NCI-H82 (cell line): ENCODE data around the gene ROPN1L.
A peak's percentile ranks its signal among the peaks of the same experiment; 100 is the strongest.

ENCODE experiments used
- DNase-seq: peaks from one replicate; lab custom pipeline; 2025; lab: John Stamatoyannopoulos, UW

Gene ROPN1L

DNA sequence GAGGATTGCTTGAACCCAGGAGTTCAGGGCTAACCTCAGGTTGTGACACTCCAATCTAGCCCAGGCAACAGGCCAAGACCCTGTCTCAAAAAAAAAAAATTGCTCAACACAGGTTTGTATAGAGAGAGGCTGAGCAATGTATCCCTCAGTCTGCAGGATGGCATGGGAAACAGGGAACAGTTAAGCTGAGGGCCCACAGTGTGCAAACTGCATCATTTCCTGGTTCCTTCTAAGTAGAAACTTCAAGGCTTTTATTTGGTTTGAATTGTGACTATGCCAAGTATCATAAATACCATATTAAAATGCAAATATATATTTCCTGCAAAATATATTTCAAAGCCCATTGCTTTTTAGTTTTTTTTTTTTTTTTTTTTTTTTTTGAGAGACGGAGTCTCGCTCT lies 13.7 kb upstream of the ROPN1L start:
- DNase-seq: no peak

DNA sequence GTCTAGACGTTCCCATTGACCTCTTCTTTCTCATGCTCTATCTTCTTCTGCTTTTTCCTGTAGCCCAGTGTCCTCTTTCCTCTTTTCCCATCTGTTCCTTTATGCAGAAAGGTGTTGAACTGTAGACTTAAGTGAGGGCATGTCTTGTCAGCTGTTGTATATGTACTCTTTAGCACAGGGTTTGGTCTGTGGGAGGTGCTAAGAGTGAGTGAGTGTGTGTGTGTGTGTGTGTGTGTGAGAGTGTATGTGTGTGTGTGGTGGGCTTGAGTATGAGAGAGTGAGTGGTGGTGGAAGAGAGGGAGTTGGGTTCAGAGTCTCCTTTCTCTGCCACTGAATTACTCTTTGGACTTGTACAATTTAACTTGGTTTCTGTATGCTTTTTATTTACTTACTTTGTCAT lies 10.3 kb upstream of the ROPN1L start:
- DNase-seq: peak; percentile 28

DNA sequence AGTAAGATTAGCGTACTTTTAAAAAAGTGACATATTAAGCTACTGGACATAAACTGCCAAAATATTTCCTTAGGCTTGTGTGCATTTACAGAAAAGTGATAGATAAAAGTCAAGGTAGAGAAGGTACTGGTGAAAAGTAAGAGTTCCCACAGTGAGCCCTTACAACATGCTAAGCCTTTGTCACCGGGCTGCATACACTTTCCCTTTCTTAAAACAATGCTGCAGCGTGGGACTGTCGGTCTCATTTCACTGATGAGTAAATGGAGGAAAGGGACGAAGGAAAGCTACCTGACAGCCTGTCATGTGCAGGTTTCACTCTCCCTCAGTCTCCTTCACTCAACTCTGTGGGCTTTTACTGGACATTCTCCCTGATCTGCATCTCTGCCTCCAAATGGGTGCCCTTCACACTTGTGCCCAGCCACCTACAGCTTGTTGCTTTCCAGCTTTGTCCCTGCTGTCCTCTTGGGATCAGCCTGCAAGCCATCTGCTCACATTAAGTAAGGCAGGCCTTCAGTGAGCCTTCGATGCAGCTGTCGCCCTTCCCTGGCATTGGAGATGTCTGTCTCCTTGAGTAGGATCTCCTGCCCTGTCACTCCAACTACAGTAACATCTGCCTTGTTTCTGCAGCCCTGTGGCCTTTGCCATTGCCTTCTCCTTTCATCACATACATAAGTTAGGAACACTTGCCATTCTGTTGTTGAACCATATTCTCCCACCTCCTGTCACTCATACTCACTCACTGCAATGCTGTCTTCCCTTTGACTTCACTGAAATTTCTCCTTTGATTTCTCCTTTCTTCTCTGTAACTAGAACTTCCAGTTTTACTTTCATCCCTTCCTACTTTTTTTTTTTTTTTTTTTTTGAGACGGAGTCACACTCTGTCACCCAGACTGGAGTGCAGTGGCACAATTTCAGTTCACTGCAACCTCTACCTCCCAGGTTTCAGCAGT lies 9.3 kb upstream of the ROPN1L start:
- peak; percentile 96 for DNase-seq

DNA sequence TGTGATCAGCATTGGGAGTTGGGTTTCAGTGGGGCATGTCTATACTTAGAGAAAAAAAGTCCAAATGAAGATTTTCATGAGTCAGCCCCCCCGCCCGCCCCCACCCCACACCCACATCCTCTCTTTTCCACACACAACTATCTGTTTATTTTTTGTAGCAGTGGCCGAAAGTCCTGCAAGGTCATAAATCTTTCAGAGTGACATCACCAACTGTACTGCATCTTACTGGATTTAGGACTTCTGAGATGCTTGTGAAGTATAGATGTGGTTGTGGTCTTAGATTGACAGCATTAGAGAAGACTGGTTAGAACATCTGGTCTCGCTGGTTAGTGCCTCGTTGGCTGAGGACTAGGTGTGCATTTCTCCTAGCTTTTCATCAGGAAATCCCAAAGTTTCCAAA lies 7.3 kb upstream of the ROPN1L start:
- no peak for DNase-seq

DNA sequence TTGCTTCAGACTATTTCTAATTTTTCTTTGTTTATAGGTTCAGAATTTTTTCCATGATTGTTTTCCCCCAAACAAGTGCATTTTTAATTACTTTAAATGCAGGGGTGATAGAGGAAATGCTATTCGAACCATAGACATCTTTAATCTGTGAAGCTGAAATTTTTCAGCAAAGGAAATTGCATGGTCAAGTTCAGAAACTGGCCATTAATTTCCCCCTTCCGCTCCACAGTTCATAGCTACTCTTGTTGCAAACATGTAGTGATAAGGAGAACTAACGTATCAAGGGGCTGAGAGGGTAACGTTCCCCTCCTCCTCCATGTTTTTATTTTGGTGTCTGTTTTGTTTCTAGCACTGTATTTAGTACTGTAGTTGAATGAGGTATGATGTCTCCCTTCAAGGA lies 3.4 kb upstream of the ROPN1L start:
- no peak for DNase-seq

DNA sequence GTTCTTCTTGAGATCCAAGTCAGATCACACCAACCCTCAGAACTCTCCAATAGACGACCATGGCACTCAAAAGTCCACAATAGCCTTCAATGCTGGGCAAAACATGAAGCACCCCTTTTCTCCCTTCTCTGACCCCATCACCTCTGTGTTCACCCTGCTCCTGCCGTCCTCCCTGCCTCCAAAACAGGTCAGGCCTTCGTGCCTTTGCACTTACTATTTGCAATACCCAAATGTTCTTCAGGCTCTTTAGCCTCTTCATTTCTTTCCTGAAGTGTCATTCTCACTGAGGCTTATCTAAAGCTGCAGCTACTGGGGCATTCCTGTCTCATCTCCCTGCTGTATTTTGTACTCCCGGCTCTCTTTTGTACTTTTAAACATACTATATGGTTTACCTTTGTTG lies 2.0 kb upstream of the ROPN1L start:
- DNase-seq: no peak

DNA sequence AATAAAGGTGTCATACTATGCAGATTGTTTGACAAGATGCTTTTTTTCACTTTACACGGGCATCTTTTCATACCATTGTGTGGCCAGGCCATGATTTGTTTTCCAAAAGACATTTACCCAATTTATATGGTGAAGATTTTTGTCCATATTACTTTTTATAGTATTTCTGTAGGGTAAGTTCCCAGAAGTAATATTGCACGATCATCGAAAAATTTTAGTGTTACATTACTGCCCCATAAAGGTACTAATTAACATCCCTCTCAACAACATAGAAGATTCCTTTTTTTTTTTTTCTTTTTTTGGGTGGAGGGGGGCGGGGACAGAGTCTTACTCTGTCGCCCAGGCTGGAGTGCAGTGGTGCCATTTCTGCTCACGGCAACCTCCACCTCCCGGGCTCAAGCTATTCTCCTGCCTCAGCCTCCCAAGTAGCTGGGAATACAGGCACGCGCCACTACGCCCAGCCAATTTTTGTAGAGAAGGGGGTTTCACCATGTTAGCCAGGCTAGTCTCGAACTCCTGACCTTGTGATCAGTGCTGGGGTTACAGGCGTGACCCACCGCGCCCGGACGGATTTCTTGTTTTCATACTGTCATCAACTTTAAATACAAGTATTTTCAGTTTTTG lies 1.2 kb upstream of the ROPN1L start:
- no peak for DNase-seq

DNA sequence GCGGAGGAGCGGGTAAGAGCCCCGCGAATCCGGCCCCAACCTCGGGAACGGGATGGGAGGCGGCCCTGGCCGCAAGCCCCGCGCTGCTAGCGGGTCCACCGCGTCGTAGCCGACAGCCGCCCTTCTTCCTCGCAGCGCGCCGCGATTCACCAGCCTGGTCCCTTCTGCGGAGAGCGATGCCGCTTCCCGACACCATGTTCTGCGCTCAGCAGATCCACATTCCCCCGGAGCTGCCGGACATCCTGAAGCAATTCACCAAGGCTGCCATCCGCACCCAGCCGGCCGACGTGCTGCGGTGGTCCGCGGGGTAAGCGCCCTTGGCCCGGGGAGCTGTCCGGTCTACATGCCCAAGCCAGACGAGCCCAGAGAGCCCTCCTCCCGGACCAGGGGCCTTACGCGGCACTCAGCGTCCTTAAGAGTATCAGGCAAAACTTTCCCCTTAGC lies 335 bp downstream of the ROPN1L start:
- DNase-seq: peak; percentile 66

DNA sequence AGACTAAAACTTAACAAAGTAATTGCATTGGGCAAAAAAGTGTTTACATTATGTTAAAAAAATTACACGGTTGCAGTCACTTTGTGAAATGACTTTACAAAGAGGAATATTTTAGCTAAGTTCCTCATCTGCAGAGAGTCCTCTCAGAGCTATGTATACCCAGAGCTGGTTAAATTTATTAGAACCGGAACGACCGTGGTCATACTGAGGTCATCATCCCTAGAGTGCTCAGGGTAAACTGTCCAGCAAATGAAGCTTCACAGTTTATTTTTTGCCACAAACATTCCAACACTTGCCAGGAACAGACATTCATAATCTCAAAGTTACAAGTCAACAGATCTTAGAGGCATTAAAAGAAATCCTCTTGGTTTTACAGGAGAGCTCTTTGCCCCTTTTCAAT lies 897 bp downstream of the ROPN1L start:
- DNase-seq: no peak

DNA sequence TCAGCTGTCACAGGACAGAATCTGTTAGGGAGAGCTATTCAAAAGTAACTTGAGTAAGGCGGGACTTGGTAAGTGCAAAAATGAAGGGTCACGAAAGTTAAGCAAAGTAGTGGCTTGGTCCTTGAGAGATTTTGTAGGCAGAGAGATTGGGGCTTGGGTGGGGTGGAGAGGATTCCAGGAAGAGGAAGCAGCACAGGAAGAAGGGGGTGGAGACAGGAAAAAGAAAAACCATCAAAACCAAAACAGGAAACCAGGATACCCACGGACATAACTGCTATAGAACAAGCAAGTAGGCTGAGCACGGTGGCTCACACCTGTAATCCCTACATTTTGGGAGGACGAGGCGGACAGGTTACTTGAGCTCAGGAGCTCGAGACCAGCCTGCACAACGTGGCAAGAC lies 3.7 kb downstream of the ROPN1L start:
- DNase-seq: no peak

DNA sequence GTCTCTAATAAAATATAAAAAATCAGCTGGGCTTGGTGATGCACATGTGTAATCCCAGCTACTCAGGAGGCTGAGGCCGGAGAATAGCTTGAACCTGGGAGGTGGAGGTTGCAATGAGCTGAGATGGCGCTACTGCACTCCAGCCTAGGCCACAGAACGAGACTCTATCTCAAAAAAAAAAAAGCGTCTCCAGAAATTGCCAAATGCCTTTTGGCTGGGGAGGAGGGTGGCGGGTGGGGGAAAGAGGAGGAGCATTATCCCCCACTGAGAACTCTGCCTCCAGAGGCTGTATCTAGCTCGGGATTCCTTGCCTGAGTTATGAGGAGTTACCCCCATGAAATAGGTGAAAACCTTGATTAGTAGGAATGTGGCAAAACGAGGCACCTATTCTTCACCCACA lies 4.8 kb downstream of the ROPN1L start:
- DNase-seq: no peak

DNA sequence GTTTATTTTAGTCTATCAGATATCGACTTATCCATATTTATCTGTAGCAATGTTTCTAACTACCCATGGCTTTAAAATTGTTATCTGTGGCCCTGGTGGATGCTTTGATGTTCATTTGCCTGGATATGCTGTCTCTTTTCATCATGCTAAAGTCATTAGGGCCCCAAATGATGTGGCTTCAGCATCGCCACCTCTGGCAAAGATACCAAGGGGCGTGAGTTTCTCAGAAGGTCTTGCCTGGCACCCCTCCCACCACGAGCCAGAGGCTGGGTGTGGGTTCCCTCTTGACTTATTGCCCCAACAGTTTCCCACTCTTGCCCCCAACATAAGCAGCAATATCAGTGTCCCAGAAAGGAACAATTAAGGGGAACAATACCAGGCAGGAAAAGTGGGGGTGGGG lies 5.4 kb downstream of the ROPN1L start:
- DNase-seq: no peak

DNA sequence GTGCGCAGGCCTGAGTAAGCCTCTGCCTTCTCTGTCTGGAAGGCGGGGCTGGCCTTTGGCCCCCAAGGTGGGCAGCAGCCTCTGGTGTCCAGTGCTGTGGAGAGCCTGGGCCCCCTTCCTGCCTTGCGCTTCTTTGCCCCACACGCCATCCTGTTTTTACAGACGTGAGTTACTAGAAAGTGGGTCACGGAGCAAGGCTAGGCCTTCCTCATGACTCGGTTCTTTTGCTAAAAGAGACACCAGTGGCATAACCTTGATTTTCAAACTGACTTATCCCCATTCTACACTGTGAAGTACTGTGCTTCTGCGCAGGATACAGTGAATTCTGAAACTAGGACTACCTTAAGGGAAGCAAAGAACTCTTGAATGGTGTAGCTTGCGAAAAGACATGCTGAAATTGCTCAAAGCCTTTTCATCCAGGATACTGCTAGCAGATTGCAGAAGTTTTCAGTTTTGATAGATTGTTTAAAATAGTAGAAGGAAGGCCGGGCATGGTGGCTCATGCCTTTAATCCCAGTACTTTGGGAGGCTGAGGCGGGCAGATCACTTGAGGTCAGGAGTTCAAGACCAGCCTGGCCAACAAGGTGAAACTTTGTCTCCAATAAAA lies 7.2 kb downstream of the ROPN1L start:
- DNase-seq: no peak

DNA sequence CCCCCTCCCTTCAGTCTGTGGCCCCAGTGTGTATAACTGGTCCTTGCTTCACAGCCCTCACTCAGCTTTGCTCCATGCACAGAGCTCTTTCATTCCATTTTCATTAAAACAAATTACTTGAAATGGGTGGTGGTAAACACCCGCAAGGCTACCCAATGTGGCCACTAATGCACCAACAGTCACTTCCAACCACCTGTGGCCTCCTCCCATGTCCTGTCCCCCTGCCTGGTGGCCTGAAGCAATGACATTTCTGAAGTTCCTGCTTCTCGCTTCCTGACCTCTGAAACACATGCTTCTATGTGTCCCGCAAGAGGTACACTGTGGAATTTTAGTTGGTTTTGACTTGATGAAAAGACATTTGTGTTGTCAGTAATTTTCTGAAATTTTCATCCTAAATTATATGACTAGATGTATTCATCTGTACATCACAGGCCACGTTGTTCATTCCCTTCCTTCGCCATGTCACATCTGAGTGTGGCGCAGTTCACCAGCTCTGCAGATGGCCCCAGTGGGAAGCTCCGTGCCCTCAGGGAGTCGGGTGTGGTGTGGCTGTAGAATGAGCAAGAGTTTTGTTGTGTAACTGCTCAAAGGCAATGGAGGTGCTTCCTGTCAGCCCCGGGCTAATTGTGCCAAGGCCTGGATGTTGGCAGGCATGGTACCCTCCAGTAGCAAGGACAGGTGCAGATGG lies 9.6 kb downstream of the ROPN1L start:
- no peak for DNase-seq

DNA sequence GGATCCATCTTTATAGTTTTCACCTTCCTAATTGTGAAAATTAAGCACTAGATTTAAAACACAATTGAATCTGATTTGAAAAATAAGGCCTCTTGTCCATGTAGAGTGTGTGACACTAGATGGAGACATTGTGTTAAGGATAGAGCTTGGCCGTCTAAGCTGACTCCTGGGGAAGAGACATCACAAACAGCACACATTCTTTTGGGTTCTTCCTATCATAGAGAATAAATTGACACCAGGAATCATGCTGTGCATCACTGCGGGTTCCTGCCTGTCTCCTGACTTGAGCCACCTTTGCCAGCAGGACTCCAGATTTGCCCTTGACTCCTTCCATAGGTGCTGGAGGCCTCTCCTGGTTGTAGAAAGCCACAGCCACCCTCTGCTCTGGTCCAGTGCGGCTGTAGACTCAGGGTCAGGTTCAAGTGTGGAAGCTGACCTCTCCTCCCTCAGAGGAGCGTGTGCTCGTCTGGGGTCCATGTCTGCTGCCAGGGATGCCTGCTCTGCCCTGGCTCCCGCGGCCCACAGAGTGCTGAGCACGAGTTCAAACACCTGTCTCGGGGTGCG lies 11.2 kb downstream of the ROPN1L start:
- peak; percentile 84 for DNase-seq

DNA sequence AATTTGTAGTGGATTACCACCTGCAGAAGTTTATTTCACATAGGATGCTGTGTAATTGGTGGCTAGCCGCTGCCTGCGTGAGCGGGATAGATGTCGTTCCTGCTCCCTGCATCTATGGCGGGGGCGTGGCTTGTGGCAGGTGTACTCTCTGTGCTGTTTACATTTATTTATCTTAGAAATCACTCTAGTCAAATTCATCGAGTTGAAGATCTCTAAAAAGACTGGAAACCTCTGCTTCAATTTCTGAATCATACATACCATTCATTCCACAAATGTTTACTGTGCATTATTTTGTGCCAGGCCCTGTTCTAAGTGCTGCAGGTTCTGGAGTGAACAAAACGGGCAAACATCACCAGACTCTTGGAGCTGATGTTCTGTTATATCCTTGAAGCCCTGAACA lies 11.9 kb downstream of the ROPN1L start:
- no peak for DNase-seq

DNA sequence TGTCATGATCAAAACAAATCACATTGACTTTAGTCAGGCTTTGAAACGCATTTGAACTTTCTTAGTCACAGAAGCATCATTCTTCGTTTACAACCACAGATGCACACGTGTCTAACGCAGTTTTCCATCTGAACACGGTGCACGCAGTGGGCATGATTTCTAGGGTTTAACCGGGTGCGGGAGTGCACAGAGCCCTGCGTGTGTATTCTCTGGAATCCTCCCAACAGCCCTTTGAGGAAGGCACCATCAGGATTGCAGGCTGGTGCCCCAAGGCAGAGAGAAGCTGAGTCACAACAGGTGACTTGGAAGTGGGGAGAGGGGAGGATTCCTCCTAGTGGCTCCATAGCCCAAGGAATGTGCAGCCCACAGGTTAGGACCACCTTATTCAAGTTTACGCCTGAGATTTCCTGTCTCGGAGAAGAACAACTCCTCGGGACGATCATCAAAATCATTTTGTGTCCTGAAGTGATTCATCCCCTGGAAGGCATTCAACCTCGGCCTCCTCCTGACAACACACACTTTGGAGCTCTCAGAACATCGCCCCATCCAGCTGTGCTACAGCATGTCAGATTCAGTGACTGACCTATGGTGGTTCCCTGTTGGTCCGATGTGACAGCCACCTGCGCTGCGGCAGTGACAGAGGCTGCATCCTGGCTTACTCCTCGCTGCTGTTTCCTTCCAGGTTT lies 13.1 kb downstream of the ROPN1L start:
- DNase-seq: no peak

DNA sequence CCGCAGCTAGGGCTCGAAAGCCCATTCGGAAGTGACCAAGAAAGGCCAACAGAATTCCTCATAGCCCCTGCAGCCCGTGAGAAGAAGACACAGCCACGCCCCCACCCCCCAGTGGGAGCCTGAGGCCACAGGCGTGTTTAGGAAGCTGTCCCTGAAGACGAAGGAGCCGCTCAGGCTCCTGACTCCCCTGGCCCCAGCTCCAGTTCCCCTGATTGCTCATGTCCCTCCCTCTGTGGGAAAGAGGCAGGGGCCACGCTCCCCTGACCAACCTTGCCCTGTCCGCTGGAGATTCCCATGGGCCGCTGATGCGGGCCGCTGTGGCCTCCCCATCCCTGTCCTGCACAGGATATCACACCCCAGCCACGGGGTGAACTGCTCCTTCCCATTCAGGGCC lies 13.6 kb downstream of the ROPN1L start:
- no peak for DNase-seq

DNA sequence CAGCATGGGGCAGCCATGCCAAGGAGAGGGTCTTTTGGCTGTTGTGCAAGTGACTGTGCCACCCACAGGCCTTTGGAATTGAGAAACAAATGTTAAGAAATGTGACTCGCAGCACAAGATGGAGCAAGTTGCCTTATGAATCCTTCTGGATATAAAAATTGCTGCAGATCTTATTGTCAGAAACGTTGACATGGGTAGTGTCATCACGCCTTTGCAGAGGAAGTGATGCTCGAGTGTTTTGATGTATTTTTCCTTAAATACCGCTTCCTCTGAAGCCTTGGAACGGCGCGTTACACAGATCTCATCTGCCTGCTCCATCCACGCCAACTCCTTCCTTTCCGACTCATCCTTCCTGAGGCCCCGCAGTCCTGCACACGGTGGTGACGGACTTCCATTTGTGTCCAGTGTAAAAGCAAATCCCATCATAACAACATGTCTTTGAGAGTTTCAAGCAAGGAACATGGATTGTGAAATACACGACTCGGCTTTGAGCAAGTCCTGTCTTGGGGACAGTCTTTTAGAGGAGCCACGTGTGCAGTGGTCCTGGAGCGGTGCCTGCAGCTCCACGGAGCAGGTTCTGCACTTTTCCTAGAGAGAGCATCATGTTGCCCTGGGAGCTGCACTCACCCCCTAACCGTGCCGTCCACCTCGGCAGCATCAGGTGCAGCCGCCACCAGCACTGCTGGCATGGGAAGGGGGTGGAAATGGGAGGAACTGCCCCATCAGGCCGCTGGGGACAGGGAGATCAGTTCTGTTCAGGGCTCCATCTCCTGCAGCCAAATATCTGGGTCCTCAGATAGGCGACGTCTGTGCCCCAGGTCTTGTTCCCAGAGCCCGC lies 15.1 kb downstream of the ROPN1L start:
- DNase-seq: no peak

DNA sequence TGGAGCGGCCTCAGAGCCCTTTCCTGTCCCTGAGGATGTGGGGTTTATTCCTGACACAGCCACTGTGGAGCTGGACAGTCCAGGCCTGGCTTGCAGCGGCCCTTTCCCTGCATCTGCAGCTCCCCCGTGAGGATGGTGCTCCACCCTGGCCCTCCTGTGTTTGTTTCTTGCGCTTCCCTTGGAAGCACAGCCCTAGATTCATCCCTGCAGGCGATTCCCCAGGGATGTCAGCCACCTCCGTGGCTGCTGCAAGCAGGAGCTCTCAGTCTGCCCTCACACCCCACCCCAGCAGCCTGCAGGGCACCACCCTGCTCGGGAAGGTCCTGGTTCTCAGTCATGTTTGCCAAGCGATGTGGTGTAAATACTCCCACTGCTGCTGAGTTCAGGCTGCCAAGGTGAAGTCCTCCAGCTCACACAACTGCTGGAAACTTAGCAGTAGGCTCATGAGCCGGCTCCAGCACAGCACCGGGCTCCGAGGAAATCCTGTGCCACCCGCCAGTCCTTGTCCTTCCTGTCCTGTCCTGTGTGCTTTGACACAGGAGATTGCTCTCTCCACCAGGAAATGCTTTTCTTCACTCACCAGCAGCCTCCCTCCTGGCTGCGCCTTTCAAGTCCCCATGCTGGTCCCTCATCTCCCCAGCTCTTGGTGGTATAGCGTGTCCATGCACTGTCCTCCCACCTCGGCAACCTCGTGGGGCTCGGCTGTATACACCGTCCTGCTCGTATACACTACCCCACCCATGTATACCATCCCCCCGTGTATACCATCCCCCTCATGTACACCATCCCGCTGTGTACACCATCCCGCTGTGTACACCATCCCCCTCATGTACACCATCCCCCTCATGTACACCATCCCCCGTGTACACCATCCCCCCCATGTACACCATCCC lies 16.2 kb downstream of the ROPN1L start:
- DNase-seq: peak; percentile 62
